Suppressor macrophage (primary cell): ENCODE results near the gene WRAP73.
"Not testable (repeated sequence)": the region's sequence is repeated elsewhere in the genome, so short reads cannot be mapped to it uniquely, and the experiment has no call there.

Source experiments
- DNase-seq, 4 experiments: peaks; one replicate each; pipeline ENCODE4 v3.0.0-alpha.2; 2020 to 2022

WRAP73 gene

GRCh38 chr1:3630161-3630611, 19.7 kb downstream of the WRAP73 start:
- peak in 1 of 4 experiments; percentile 34 for DNase-seq

GRCh38 chr1:3629561-3630160, 20.2 kb downstream of the WRAP73 start:
- no peak for DNase-seq

- DNase-seq: no peak
Observed at GRCh38 chr1:3628445-3628844, 21.5 kb downstream of the WRAP73 start.

- DNase-seq: no peak
Observed at GRCh38 chr1:3627515-3628253, 22.2 kb downstream of the WRAP73 start.

- peak in 3 of 4 experiments; percentile 43 to 61 (median 56) for DNase-seq
Observed at GRCh38 chr1:3626025-3626424, 23.9 kb downstream of the WRAP73 start.

- peak in 3 of 4 experiments; percentile 13 to 41 (median 25) for DNase-seq
Observed at GRCh38 chr1:3625151-3625907, 24.6 kb downstream of the WRAP73 start.

- peak; percentile 99 to 100 (median 99) for DNase-seq
Observed at GRCh38 chr1:3624200-3625136, 25.4 kb downstream of the WRAP73 start, which contains the start of gene TPRG1L. Gene TPRG1L (plus strand): TSS chr1:3625015. CDS start chr1:3625073, 58 bp downstream.

GRCh38 chr1:3623441-3624199, 26.3 kb downstream of the WRAP73 start:
- no peak for DNase-seq

- not testable (repeated sequence) for DNase-seq
Observed at GRCh38 chr1:3622102-3622501, 27.8 kb downstream of the WRAP73 start.

- DNase-seq: peak in 3 of 4 experiments; percentile 33 to 49 (median 44)
Observed at GRCh38 chr1:3621151-3621671, 28.7 kb downstream of the WRAP73 start.

- no peak for DNase-seq
Observed at GRCh38 chr1:3620708-3621107, 29.2 kb downstream of the WRAP73 start.

GRCh38 chr1:3618881-3619671, 30.8 kb downstream of the WRAP73 start:
- peak; percentile 82 to 89 (median 86) for DNase-seq

GRCh38 chr1:3618531-3618880, 31.4 kb downstream of the WRAP73 start:
- DNase-seq: no peak

GRCh38 chr1:3617806-3618345, 32.0 kb downstream of the WRAP73 start:
- no peak for DNase-seq

GRCh38 chr1:3616861-3617260, 33.0 kb downstream of the WRAP73 start:
- no peak for DNase-seq

GRCh38 chr1:3614755-3615742, 34.9 kb downstream of the WRAP73 start:
- peak; percentile 30 to 60 (median 40) for DNase-seq

GRCh38 chr1:3612123-3612522, 37.8 kb downstream of the WRAP73 start:
- DNase-seq: no peak

GRCh38 chr1:3611170-3612019, 38.5 kb downstream of the WRAP73 start, which contains the start of gene MEGF6:
Gene MEGF6 (minus strand): TSS chr1:3611508. CDS start chr1:3611268, 240 bp downstream.
- peak in 3 of 4 experiments; percentile 14 to 49 (median 28) for DNase-seq
